Gastroesophageal sphincter (tissue), 4 donors: ENCODE data around the gene HPSE2. TPM values are rescaled to one million over a fixed set of nuclear protein-coding genes. Genes with fewer than 3 reads are reported as not detected.

Experiments used
- ATAC-seq: fragments of 150-250 bp; one replicate; pipeline ENCODE4 v1.9.1; 2016; ENCODE audit warnings: mild to moderate bottlenecking, moderate library complexity
- H3K27ac ChIP-seq, 4 donors: fragments of 200-600 bp; sonication (generic) in 3 of 4; 1 replicate in 3 of 4; 2 replicates in 1 of 4; pipeline ENCODE4 v1.5.1; 2016 to 2019
- H3K27me3 ChIP-seq: fragments of 200-600 bp; sonication (generic); one replicate; pipeline ENCODE4 v1.5.1; 2019
- H3K36me3 ChIP-seq, 2 donors: fragments of 200-600 bp; sonication (generic); one replicate each; pipeline ENCODE4 v1.5.1; 2019; ENCODE audit warnings: control low read depth in 1 of 2
- H3K4me1 ChIP-seq, 3 donors: fragments of 200-600 bp; sonication (generic); 1 replicate in 2 of 3; 2 replicates in 1 of 3; pipeline ENCODE4 v1.5.1; 2016 to 2019; ENCODE audit warnings: control low read depth in 2 of 3
- H3K4me3 ChIP-seq, 2 donors: fragments of 200-600 bp; sonication (generic); one replicate each; pipeline ENCODE4 v1.5.1; 2019; ENCODE audit warnings: mild to moderate bottlenecking in 1 of 2, moderate library complexity in 1 of 2
- H3K9me3 ChIP-seq, 3 donors: fragments of 200-600 bp; sonication (generic); one replicate each; pipeline ENCODE4 v1.5.1; 2017 to 2019; ENCODE audit warnings: control low read depth in 2 of 3
- EP300 ChIP-seq: sonication (generic); formaldehyde crosslinking; IDR thresholded peaks from one replicate; pipeline ENCODE4 v1.6.1; 2017; ENCODE audit warnings: antibody characterized with exemption, mild to moderate bottlenecking
- POLR2A ChIP-seq, 2 donors: fragments of 450-650 bp; IDR thresholded peaks; one replicate each; pipeline ENCODE4 v1.6.1; 2017; ENCODE audit warnings: antibody characterized with exemption in 2 of 2, mild to moderate bottlenecking in 2 of 2, moderate library complexity in 1 of 2
- POLR2AphosphoS5 ChIP-seq: sonication (generic); formaldehyde crosslinking; IDR thresholded peaks from one replicate; pipeline ENCODE4 v1.6.1; 2017; ENCODE audit warnings: antibody characterized with exemption
- WGBS, 2 donors: methylation state at CpG; one replicate each; pipeline ENCODE4 v1.1.5; 2018; ENCODE audit warnings: low coverage in 1 of 2; 5-methylcytosine and 5-hydroxymethylcytosine counted together
- total RNA-seq, 4 donors: library from RNA; depleted of rRNA; stranded (reverse); fragments of >200 nt; gene quantifications; one replicate each; pipeline ENCODE4 v1.1.0, GENCODE V29; 2016
- TF ChIP-seq, protein P1 (sequence below), 4 experiments: fragments of 200-600 bp in 2 of 4; fragments of 450-650 bp in 2 of 4; sonication (generic) in 1 of 4; IDR thresholded peaks; one replicate each; pipeline ENCODE4 v1.5.1; 2017 to 2019; ENCODE audit warnings: antibody characterized with exemption in 4 of 4, mild to moderate bottlenecking in 2 of 4, moderate library complexity in 2 of 4

The HPSE2 gene
- total RNA-seq, 4 donors from 2014 or later, result 19.1 to 74.5 (median 58.8) TPM

DNA sequence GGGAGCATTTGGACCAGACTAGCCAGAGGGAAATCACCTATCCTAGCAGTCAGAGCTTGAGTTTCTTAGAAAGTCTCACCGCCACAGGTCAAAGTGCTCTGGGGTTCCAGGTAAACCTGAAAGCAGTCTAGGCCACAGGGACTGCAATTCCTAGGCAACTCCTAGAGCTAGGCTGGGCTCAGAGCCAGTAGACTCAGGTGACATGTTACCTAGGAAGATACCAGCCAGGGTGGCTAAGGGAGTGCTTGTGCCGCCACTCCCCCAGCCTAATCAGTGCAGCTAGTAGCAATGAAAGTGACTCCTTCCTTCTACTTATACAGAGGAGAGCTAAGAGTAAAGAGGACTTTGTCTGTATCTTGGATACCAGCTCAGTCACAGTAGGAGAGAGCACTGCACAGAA, 440.2 kb downstream of the HPSE2 start:
- Histone ChIP-seq H3K27ac (no peak overlapping the region), H3K4me1 (peaks cover 0 to 15% (median 0%) of the 10 kb centered on the region in 3 donors), H3K27me3 (no peaks in the 10 kb centered on the region), H3K9me3 (no peaks in the 10 kb centered on the region), H3K36me3 (no peaks in the 10 kb centered on the region), H3K4me3 (no peak overlapping the region)
- no peak for TF ChIP-seq EP300
- no peak for TF ChIP-seq POLR2AphosphoS5
- TF ChIP-seq, protein P1, sequence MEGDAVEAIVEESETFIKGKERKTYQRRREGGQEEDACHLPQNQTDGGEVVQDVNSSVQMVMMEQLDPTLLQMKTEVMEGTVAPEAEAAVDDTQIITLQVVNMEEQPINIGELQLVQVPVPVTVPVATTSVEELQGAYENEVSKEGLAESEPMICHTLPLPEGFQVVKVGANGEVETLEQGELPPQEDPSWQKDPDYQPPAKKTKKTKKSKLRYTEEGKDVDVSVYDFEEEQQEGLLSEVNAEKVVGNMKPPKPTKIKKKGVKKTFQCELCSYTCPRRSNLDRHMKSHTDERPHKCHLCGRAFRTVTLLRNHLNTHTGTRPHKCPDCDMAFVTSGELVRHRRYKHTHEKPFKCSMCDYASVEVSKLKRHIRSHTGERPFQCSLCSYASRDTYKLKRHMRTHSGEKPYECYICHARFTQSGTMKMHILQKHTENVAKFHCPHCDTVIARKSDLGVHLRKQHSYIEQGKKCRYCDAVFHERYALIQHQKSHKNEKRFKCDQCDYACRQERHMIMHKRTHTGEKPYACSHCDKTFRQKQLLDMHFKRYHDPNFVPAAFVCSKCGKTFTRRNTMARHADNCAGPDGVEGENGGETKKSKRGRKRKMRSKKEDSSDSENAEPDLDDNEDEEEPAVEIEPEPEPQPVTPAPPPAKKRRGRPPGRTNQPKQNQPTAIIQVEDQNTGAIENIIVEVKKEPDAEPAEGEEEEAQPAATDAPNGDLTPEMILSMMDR (IDR thresholded peaks at IDR 0.05), result no peak
- TF ChIP-seq POLR2A (IDR thresholded peaks at IDR 0.05), result no peak
- WGBS, 2 donors, result 100% methylated on average over 1 of the region's 2 CpGs; no CpG with 5 or more reads in 1 of the 2 donors
- ATAC-seq, result no peak

DNA sequence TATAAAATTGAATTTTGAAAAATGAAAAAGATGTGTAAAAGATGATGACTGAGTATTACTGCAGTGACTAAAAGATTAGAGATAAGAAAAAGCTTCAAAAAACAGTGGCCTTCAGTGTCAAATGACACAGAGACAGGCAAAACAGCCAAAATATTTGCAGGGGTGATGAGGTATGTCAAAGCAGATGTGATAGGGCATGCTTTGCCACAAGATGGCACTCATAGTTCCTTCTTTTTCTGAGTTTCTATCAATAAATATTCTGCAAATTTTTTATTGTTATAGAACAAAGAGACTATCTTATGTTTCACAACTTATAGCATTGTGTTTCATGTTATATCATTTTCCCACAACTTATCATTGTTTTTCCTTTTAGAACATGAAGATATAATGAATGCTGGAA, 444.8 kb downstream of the HPSE2 start:
- no peak for ATAC-seq
- no peak overlapping the region for H3K27ac ChIP-seq
- no peaks in the 10 kb centered on the region for H3K36me3 ChIP-seq
- TF ChIP-seq EP300, result no peak
- TF ChIP-seq, protein P1 (IDR thresholded peaks at IDR 0.05), result peak; percentile 22 to 53 (median 39)
- no peaks in the 10 kb centered on the region for H3K27me3 ChIP-seq
- H3K4me3 ChIP-seq, result no peak overlapping the region
- H3K9me3 ChIP-seq, result no peaks in the 10 kb centered on the region
- H3K4me1 ChIP-seq, result peaks cover 0 to 15% (median 0%) of the 10 kb centered on the region in 3 donors

DNA sequence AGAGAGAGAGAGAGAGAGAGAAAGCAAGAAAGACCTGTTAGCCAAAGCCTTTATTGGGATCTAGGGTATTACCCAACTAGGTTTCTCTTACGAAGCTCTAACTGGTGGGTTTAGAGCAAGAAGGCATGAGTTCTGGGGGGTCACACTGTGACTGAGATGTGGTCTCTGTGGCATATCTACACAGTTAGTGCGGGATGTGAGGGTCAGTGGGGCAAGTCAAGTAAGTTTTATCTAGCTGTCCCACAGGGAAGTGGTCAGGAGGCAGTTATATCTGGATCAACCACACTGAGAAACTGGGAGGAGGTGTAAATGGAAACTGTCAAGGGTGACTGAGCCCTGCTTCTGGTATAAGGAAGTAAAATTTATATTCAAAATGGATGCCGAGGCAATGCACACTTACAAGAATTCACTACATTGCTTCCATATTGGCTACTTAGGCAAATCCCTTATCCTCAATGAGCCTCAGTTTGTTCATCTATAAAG, 457.3 kb downstream of the HPSE2 start:
- peaks cover 0 to 7% (median 0%) of the 10 kb centered on the region in 3 donors for H3K4me1 ChIP-seq
- H3K27ac ChIP-seq, result no peak overlapping the region
- H3K36me3 ChIP-seq, result no peaks in the 10 kb centered on the region
- TF ChIP-seq EP300, result no peak
- TF ChIP-seq POLR2A (IDR thresholded peaks at IDR 0.05), result no peak
- no peak for TF ChIP-seq POLR2AphosphoS5
- TF ChIP-seq, protein P1 (IDR thresholded peaks at IDR 0.05), result no peak
- no peak overlapping the region for H3K4me3 ChIP-seq
- 97 to 100% methylated on average over 3 of the region's 3 CpGs for WGBS, 2 donors
- no peaks in the 10 kb centered on the region for H3K9me3 ChIP-seq
- no peak for ATAC-seq
- H3K27me3 ChIP-seq, result no peaks in the 10 kb centered on the region

DNA sequence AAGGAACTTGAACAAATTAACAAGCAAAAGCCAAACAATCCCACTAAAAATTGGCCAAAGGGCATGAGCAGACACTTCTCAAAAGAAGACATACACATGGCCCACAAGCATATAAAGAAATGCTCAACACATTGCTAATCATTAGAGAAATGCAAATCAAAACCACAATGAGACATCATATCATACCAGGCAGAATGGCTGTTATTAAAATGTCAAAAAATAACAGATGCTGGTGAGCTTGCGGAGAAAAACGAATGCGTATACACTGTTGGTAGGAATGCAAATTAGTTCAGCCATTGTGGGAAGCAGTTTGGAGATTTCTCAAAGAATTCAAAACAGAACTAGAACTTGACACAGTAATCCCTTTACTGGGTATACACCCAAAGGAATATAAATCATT, 477.2 kb downstream of the HPSE2 start:
- Histone ChIP-seq H3K9me3 (peaks cover 0 to 5% (median 0%) of the 10 kb centered on the region in 3 donors), H3K36me3 (no peaks in the 10 kb centered on the region), H3K4me3 (no peak overlapping the region), H3K27ac (no peak overlapping the region), H3K4me1 (no peaks in the 10 kb centered on the region), H3K27me3 (no peaks in the 10 kb centered on the region)
- ATAC-seq, result no peak
- 59 to 61% methylated on average over 3 of the region's 3 CpGs for WGBS, 2 donors
- TF ChIP-seq POLR2AphosphoS5, result no peak
- TF ChIP-seq EP300, result no peak
- TF ChIP-seq POLR2A (IDR thresholded peaks at IDR 0.05), result no peak
- TF ChIP-seq, protein P1 (IDR thresholded peaks at IDR 0.05), result no peak

DNA sequence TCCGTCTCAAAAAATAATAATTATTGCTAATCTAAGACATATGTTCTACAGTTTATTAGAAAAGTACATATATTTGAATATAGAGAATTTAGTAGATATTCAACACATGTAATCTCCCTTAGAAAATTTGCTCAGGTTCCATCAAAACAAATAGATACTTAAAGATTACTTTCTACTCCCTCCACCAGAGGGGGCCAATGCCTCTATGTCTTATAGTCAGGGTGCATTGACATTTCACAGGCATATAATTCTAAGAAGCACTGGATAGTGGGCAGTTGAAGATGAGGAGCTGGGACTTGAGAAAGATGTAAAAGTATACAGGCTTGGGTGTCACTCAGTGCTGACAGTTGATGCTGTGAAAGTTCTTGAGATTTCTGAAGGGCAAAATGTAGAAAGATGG, 487.4 kb downstream of the HPSE2 start:
- Histone ChIP-seq H3K27me3 (no peaks in the 10 kb centered on the region), H3K4me1 (no peaks in the 10 kb centered on the region), H3K36me3 (no peaks in the 10 kb centered on the region), H3K4me3 (no peak overlapping the region), H3K9me3 (peaks cover 0 to 2% (median 0%) of the 10 kb centered on the region in 3 donors), H3K27ac (no peak overlapping the region)
- no peak for TF ChIP-seq EP300
- TF ChIP-seq, protein P1 (IDR thresholded peaks at IDR 0.05), result peak; percentile 17 to 51 (median 35)
- ATAC-seq, result no peak
- 20 to 80% methylated on average over 1 of the region's 1 CpG for WGBS, 2 donors
